H1 (cell line): ENCODE data around the gene FSIP1. TPM values are rescaled to one million over a fixed set of nuclear protein-coding genes. Genes with fewer than 3 reads are reported as not detected.

Experiments used
- CTCF ChIA-PET: fragments of 300-600 bp; sonication (Branson Sonifier 250); formaldehyde crosslinking; loops from one replicate; lab custom pipeline; 2021; ENCODE audit not compliant: partially characterized antibody; lab: Charles Lee
- POLR2A ChIA-PET: fragments of 300-600 bp; sonication (Branson Sonifier 250); formaldehyde crosslinking; loops from one replicate; lab custom pipeline; 2021; ENCODE audit warnings: inconsistent platforms; ENCODE audit not compliant: partially characterized antibody; lab: Charles Lee
- DNase-seq, 2 experiments: peaks; one replicate each; pipeline versions ENCODE4 v3.0.0 to v3.0.0-alpha.2; 2010 to 2022; ENCODE audit warnings: low spot score in 2 of 2, low read depth in 1 of 2, mixed read lengths in 1 of 2
- FAIRE-seq: peaks from 2 replicates; lab custom pipeline; 2011; peaks lifted over from hg19 to GRCh38; lab: Jason Lieb, UNC
- H2AFZ ChIP-seq: 2 replicates; pipeline ENCODE4 v1.8.1; 2012; ENCODE audit warnings: low read length, inconsistent platforms
- H2AK5ac ChIP-seq: 2 replicates; pipeline ENCODE4 v1.6.1; 2013; ENCODE audit warnings: low read depth, low read length
- H2BK120ac ChIP-seq: replicated peaks from 2 replicates; pipeline ENCODE3; 2013; ENCODE audit warnings: low read depth, low read length, inconsistent platforms
- H2BK12ac ChIP-seq: 2 replicates; pipeline ENCODE4 v1.6.1; 2013; ENCODE audit warnings: low read depth, low read length
- H2BK15ac ChIP-seq: 2 replicates; pipeline ENCODE4 v1.6.1; 2013; ENCODE audit warnings: low read length
- H2BK20ac ChIP-seq: 2 replicates; pipeline ENCODE4 v1.6.1; 2013; ENCODE audit warnings: low read length
- H2BK5ac ChIP-seq: 2 replicates; pipeline ENCODE4 v1.6.1; 2013; ENCODE audit warnings: low read depth, low read length
- H3K14ac ChIP-seq: 2 replicates; pipeline ENCODE4 v1.6.1; 2013; ENCODE audit warnings: inconsistent platforms; ENCODE audit not compliant: insufficient read length
- H3K18ac ChIP-seq: 2 replicates; pipeline ENCODE4 v1.6.1; 2013; ENCODE audit warnings: low read length; ENCODE audit errors: extremely low read depth
- H3K23ac ChIP-seq: 2 replicates; pipeline ENCODE4 v1.6.1; 2013; ENCODE audit warnings: inconsistent platforms; ENCODE audit not compliant: insufficient read length
- H3K23me2 ChIP-seq: 2 replicates; pipeline ENCODE4 v1.6.1; 2013; ENCODE audit warnings: low read depth, low read length
- H3K27ac ChIP-seq: 2 replicates; pipeline ENCODE4 v1.6.1; 2011; ENCODE audit warnings: low read depth, low read length, inconsistent platforms
- H3K27me3 ChIP-seq, 4 experiments: replicated peaks in 1 of 4; 1 replicate in 1 of 4; 2 replicates in 3 of 4; pipeline versions ENCODE4 v1.6.1 to v1.8.1; 2011 to 2013; ENCODE audit warnings: low read length in 3 of 4, mild to moderate bottlenecking in 3 of 4, inconsistent platforms in 2 of 4, mixed read lengths in 2 of 4, moderate library complexity in 1 of 4; ENCODE audit not compliant: control insufficient read depth in 3 of 4, insufficient read depth in 3 of 4; ENCODE audit errors: extremely low read depth in 1 of 4
- H3K36me3 ChIP-seq, 4 experiments: 2 replicates each; pipeline versions ENCODE4 v1.6.1 to v1.8.1; 2011 to 2013; ENCODE audit warnings: mild to moderate bottlenecking in 4 of 4, low read length in 3 of 4, moderate library complexity in 2 of 4, control low read depth in 1 of 4, inconsistent platforms in 1 of 4; ENCODE audit not compliant: insufficient read depth in 4 of 4, control insufficient read depth in 2 of 4
- H3K4ac ChIP-seq: replicated peaks from 2 replicates; pipeline ENCODE3; 2013; ENCODE audit warnings: low read length, low read depth, mixed read lengths, inconsistent platforms; ENCODE audit not compliant: insufficient read length
- H3K4me1 ChIP-seq, 4 experiments: replicated peaks in 1 of 4; 1 replicate in 1 of 4; 2 replicates in 3 of 4; pipeline versions ENCODE4 v1.6.1 to v1.8.1; 2011 to 2013; ENCODE audit warnings: low read length in 3 of 4, inconsistent platforms in 2 of 4, mixed read lengths in 1 of 4; ENCODE audit not compliant: insufficient read depth in 4 of 4, control insufficient read depth in 3 of 4
- H3K4me2 ChIP-seq, 2 experiments: 2 replicates each; pipeline versions ENCODE4 v1.6.1 to v1.8.1; 2011 to 2013; ENCODE audit warnings: low read depth in 2 of 2, low read length in 2 of 2, control low read depth in 1 of 2, inconsistent platforms in 1 of 2, mild to moderate bottlenecking in 1 of 2; ENCODE audit not compliant: insufficient read depth in 1 of 2
- H3K4me3 ChIP-seq, 4 experiments: fragments of 200-600, 300-600 bp in 1 of 4; sonication (generic), shearing (Covaris generic), sonication (Bioruptor Twin) in 1 of 4; 2 replicates each; pipeline versions ENCODE4 v1.5.1 to v1.8.1; 2011 to 2016; ENCODE audit warnings: low read length in 4 of 4, low read depth in 3 of 4, control low read depth in 2 of 4, inconsistent platforms in 2 of 4, mild to moderate bottlenecking in 2 of 4, mixed read lengths in 1 of 4, moderate library complexity in 1 of 4; ENCODE audit not compliant: insufficient read depth in 2 of 4; ENCODE audit errors: extremely low read depth in 1 of 4
- H3K56ac ChIP-seq: replicated peaks from 2 replicates; pipeline ENCODE3; 2013; ENCODE audit warnings: low read depth, mild to moderate bottlenecking, mixed read lengths, low read length, inconsistent platforms; ENCODE audit not compliant: insufficient read length
- H3K79me1 ChIP-seq: 2 replicates; pipeline ENCODE4 v1.6.1; 2013; ENCODE audit warnings: low read depth, low read length, control low read depth
- H3K79me2 ChIP-seq, 2 experiments: 2 replicates each; pipeline versions ENCODE4 v1.6.1 to v1.8.1; 2012 to 2013; ENCODE audit warnings: low read length in 2 of 2, mild to moderate bottlenecking in 2 of 2, inconsistent platforms in 1 of 2; ENCODE audit not compliant: insufficient read depth in 2 of 2, control insufficient read depth in 1 of 2
- H3K9ac ChIP-seq, 4 experiments: replicated peaks in 1 of 4; 1 replicate in 1 of 4; 2 replicates in 3 of 4; pipeline versions ENCODE4 v1.6.1 to v1.8.1; 2011 to 2013; ENCODE audit warnings: low read depth in 3 of 4, low read length in 3 of 4, control low read depth in 2 of 4, mild to moderate bottlenecking in 2 of 4, moderate library complexity in 2 of 4, inconsistent platforms in 1 of 4; ENCODE audit errors: extremely low read depth in 1 of 4
- H3K9me3 ChIP-seq, 2 experiments: 2 replicates each; pipeline versions ENCODE4 v1.6.1 to v1.8.1; 2012 to 2013; ENCODE audit warnings: mild to moderate bottlenecking in 2 of 2, moderate library complexity in 2 of 2, control low read depth in 1 of 2, inconsistent platforms in 1 of 2, low read depth in 1 of 2, low read length in 1 of 2, mixed read lengths in 1 of 2; ENCODE audit not compliant: insufficient read depth in 2 of 2
- H4K20me1 ChIP-seq, 2 experiments: replicated peaks in 1 of 2; 2 replicates each; pipeline versions ENCODE3 to v1.8.1; 2011 to 2013; ENCODE audit warnings: inconsistent platforms in 2 of 2, low read length in 2 of 2, mild to moderate bottlenecking in 1 of 2; ENCODE audit not compliant: insufficient read depth in 2 of 2, control insufficient read depth in 1 of 2
- H4K5ac ChIP-seq: 2 replicates; pipeline ENCODE4 v1.6.1; 2013; ENCODE audit warnings: low read length, low read depth, mixed read lengths, inconsistent platforms; ENCODE audit not compliant: insufficient read length
- H4K8ac ChIP-seq: 2 replicates; pipeline ENCODE4 v1.8.0; 2013; ENCODE audit warnings: mild to moderate bottlenecking, moderate library complexity, low read length, inconsistent platforms; ENCODE audit not compliant: insufficient read depth; ENCODE audit errors: extremely low read depth
- H4K91ac ChIP-seq: replicated peaks from 2 replicates; pipeline ENCODE3; 2013; ENCODE audit warnings: low read length, mixed read lengths, inconsistent platforms; ENCODE audit not compliant: insufficient read length
- JUN ChIP-seq: IDR thresholded peaks from 2 replicates; pipeline ENCODE4 v1.6.1; 2011; ENCODE audit warnings: low read depth, mild to moderate bottlenecking, improper control_type of control experiment, low read length
- TBP ChIP-seq: IDR thresholded peaks from 2 replicates; pipeline ENCODE4 v1.6.1; 2011; ENCODE audit warnings: low read depth, low read length, improper control_type of control experiment
- YY1 ChIP-seq: IDR thresholded peaks from 2 replicates; pipeline ENCODE4 v1.6.1; 2011; ENCODE audit warnings: low read depth, mild to moderate bottlenecking, low read length
- polyA plus RNA-seq, 7 experiments: library from polyadenylated mRNA; depleted of rRNA in 3 of 7; stranded (reverse) in 5 of 7; unstranded in 2 of 7; fragments of >200 nt in 5 of 7; fragments of 200-250 nt in 2 of 7; gene quantifications; 1 replicate in 5 of 7; 2 replicates in 1 of 7; 4 replicates in 1 of 7; pipeline versions ENCODE4 v1.2.1 to v1.2.3, GENCODE V29; 2011 to 2013; ENCODE audit warnings: missing spikeins in 2 of 7, mixed read lengths in 2 of 7
- total RNA-seq: library from RNA; stranded (reverse); fragmentation: NEBNext Ultra II Directional; extraction: Animal tissue kit (Norgen Biotek cat#: 25700); gene quantifications from 2 replicates; pipeline ENCODE4 v1.2.1, GENCODE V29; 2021

FSIP1 gene
- total and polyA plus RNA-seq, 2 of the 8 experiments (the other 6 are each of a cell fraction or from before 2014, with no cell fraction given), result 0.18 to 1.3 TPM

DNA sequence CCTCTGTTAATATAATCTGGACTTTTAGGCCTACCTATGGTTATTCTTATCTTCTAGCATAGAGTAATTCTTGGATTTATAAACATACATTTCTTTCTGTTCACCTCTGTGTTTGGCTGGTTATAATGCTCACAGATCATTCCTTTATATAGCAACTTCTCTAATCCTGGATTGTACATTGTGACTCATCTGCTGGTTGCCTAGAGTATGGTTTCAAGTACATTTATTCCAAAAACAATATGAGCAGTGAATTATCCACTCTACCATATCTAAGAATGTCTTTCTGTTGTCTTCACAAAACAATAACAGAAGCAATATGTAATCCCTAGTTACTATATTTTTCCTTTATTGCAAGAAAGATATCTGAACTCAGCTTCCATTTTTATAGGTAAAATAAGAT is 35.3 kb downstream of the FSIP1 start:
- H2BK15ac ChIP-seq, result no peak overlapping the region
- no peaks in the 10 kb centered on the region for H3K9me3 ChIP-seq
- no peak overlapping the region for H3K9ac ChIP-seq
- no peak overlapping the region for H3K27ac ChIP-seq
- no peaks in the 10 kb centered on the region for H3K4me1 ChIP-seq
- no peak overlapping the region for H3K14ac ChIP-seq
- H4K91ac ChIP-seq, result no peak overlapping the region
- no peaks in the 10 kb centered on the region for H3K79me2 ChIP-seq
- H3K23ac ChIP-seq, result no peak overlapping the region
- H3K36me3 ChIP-seq, result no peaks in the 10 kb centered on the region
- no peak for FAIRE-seq
- no peak overlapping the region for H4K8ac ChIP-seq
- H3K79me1 ChIP-seq, result no peaks in the 10 kb centered on the region
- no peak overlapping the region for H2BK12ac ChIP-seq
- ChIA-PET POLR2A (interaction anchor here (0.6 kb wide), 1 partner anchor 8 kb away, joined by 3 read pairs; no protein-coding TSS in a partner anchor), CTCF (interaction anchor here (2.2 kb wide), 1 partner anchor 10 kb away, joined by 8 read pairs; no protein-coding TSS in a partner anchor)
- H3K23me2 ChIP-seq, result no peaks in the 10 kb centered on the region
- H2AK5ac ChIP-seq, result no peak overlapping the region
- H2BK120ac ChIP-seq, result no peak overlapping the region
- no peak overlapping the region for H3K4me2 ChIP-seq
- no peak overlapping the region for H4K5ac ChIP-seq
- H3K27me3 ChIP-seq, result no peaks in the 10 kb centered on the region
- no peak for DNase-seq
- H3K56ac ChIP-seq, result no peak overlapping the region
- H3K4me3 ChIP-seq, result no peak overlapping the region
- no peak overlapping the region for H2BK20ac ChIP-seq
- H3K18ac ChIP-seq, result no peak overlapping the region
- no peak overlapping the region for H2AFZ ChIP-seq
- no peaks in the 10 kb centered on the region for H4K20me1 ChIP-seq
- no peak for TF ChIP-seq YY1
- no peak for TF ChIP-seq TBP
- no peak for TF ChIP-seq JUN
- H2BK5ac ChIP-seq, result no peak overlapping the region
- no peak overlapping the region for H3K4ac ChIP-seq
